Mucosa of descending colon (tissue), 3 donors: ENCODE data around the gene SERINC5. TPM values are rescaled to one million over a fixed set of nuclear protein-coding genes. Genes with fewer than 3 reads are reported as not detected.

ENCODE experiments used
- ATAC-seq: fragments of 200-7000 bp; cut with Tn5 transposase; one replicate; pipeline ENCODE4 v1.9.1; 2020; ENCODE audit warnings: mild to moderate bottlenecking, moderate library complexity
- DNase-seq, 3 donors: peaks; one replicate each; pipeline ENCODE4 v3.0.0-alpha.2; 2020
- H3K36me3 ChIP-seq: fragments of 200-600 bp; one replicate; pipeline ENCODE4 v1.8.0; 2021; ENCODE audit warnings: low read depth, mild to moderate bottlenecking
- H3K4me1 ChIP-seq: fragments of 200-600 bp; one replicate; pipeline ENCODE4 v1.8.0; 2021; ENCODE audit warnings: low read depth, mild to moderate bottlenecking
- H3K4me3 ChIP-seq: fragments of 200-600 bp; one replicate; pipeline ENCODE4 v1.8.0; 2021; ENCODE audit warnings: mild to moderate bottlenecking
- H3K9me3 ChIP-seq: fragments of 200-600 bp; one replicate; pipeline ENCODE4 v1.8.0; 2021; ENCODE audit warnings: mild to moderate bottlenecking
- CTCF ChIP-seq: fragments of 200-600 bp; IDR thresholded peaks from one replicate; pipeline ENCODE4 v1.8.0; 2022; ENCODE audit warnings: antibody characterized with exemption, mild to moderate bottlenecking
- intact Hi-C, 2 donors: fragments of 100-400 bp; cut with DNase I in 1 of 2; cut with micrococcal nuclease in 1 of 2; formaldehyde crosslinking; loops; one replicate each; pipeline versions ENCODE4 v1.11.0 to v1.11.1; 2022; cut with DNase I, micrococcal nuclease
- total RNA-seq, 3 donors: library from RNA; stranded (reverse); fragmentation: NEBNext Ultra II Directional in 2 of 3; extraction: Animal tissue kit (Norgen Biotek cat#: 25700) in 2 of 3; gene quantifications; one replicate each; pipeline versions ENCODE4 v1.2.1 to v1.2.4, GENCODE V29; 2021 to 2023
- donor health status: DM: no; HTN: no; CAD: no; lungs with moderate emphysema.
- donor health status: DM: no; HTN: no; CAD: no.
- donor health status: DM: no; HTN: yes; CAD: no.

SERINC5 gene
- total RNA-seq, 3 donors from 2014 or later: 66.6 to 153 (median 126) TPM

GRCh38 chr5:80246995-80247729 is 8.7 kb downstream of the SERINC5 start:
- Histone ChIP-seq H3K4me3 (no peak overlapping the region), H3K9me3 (peaks cover 11% of the 10 kb centered on the region), H3K36me3 (no peaks in the 10 kb centered on the region), H3K4me1 (peaks cover 53% of the 10 kb centered on the region)
- no peak for TF ChIP-seq CTCF
- DNase-seq (peak in 2 of 3 donors; percentile 58 to 76), ATAC-seq (peak; percentile 95)
- intact Hi-C loops: no loop called here

- Histone ChIP-seq H3K4me1 (peaks cover 47% of the 10 kb centered on the region), H3K4me3 (no peak overlapping the region), H3K9me3 (peaks cover 12% of the 10 kb centered on the region), H3K36me3 (no peaks in the 10 kb centered on the region)
- intact Hi-C loops: no loop called here
- ATAC-seq: no peak
- no peak for TF ChIP-seq CTCF
- DNase-seq: no peak
Measured at GRCh38 chr5:80246001-80246758, 9.7 kb downstream of the SERINC5 start.

GRCh38 chr5:80243567-80243966 is 12.3 kb downstream of the SERINC5 start:
- no peak for ATAC-seq

GRCh38 chr5:80242849-80243248 is 13.0 kb downstream of the SERINC5 start:
- Histone ChIP-seq H3K9me3 (peaks cover 12% of the 10 kb centered on the region), H3K4me1 (peaks cover 42% of the 10 kb centered on the region), H3K36me3 (no peaks in the 10 kb centered on the region), H3K4me3 (no peak overlapping the region)
- ATAC-seq: no peak
- TF ChIP-seq CTCF: no peak
- DNase-seq: no peak
- intact Hi-C loops: no loop called here

More at GRCh38 chr5:80243567-80243966, 12.3 kb downstream of the SERINC5 start:
- H3K36me3 ChIP-seq: no peaks in the 10 kb centered on the region
- intact Hi-C loops: no loop called here
- peaks cover 47% of the 10 kb centered on the region for H3K4me1 ChIP-seq
- H3K9me3 ChIP-seq: peaks cover 12% of the 10 kb centered on the region
- DNase-seq: no peak
- H3K4me3 ChIP-seq: no peak overlapping the region
- TF ChIP-seq CTCF: no peak

- no peak for ATAC-seq
- H3K4me3 ChIP-seq: no peak overlapping the region
- intact Hi-C loops: no loop called here
Measured at GRCh38 chr5:80240368-80240986, 15.4 kb downstream of the SERINC5 start.

More at GRCh38 chr5:80240368-80240986, 15.4 kb downstream of the SERINC5 start:
- no peak for TF ChIP-seq CTCF
- Histone ChIP-seq H3K4me1 (peaks cover 21% of the 10 kb centered on the region), H3K36me3 (no peaks in the 10 kb centered on the region), H3K9me3 (peaks cover 12% of the 10 kb centered on the region)
- DNase-seq: no peak
